Gastroesophageal sphincter (tissue), 3 donors: ENCODE measurements around the gene LDLRAD3.

Source experiments
- CTCF ChIP-seq, 4 experiments: fragments of 200-600 bp in 2 of 4; fragments of 450-650 bp in 2 of 4; sonication (generic) in 1 of 4; IDR thresholded peaks; one replicate each; pipeline ENCODE4 v1.5.1; 2017 to 2019; ENCODE audit warnings: antibody characterized with exemption in 4 of 4, mild to moderate bottlenecking in 2 of 4, moderate library complexity in 2 of 4
- POLR2A ChIP-seq, 2 donors: fragments of 450-650 bp; IDR thresholded peaks; one replicate each; pipeline ENCODE4 v1.6.1; 2017; ENCODE audit warnings: antibody characterized with exemption in 2 of 2, mild to moderate bottlenecking in 2 of 2, moderate library complexity in 1 of 2

GRCh38 chr11:35967042-35967441 is 23.2 kb downstream of the LDLRAD3 start:
- no peak for TF ChIP-seq CTCF (IDR thresholded peaks at IDR 0.05)
- TF ChIP-seq POLR2A (IDR thresholded peaks at IDR 0.05): no peak
